ENCODE results near the gene SHLD1.

SHLD1 gene

DNA sequence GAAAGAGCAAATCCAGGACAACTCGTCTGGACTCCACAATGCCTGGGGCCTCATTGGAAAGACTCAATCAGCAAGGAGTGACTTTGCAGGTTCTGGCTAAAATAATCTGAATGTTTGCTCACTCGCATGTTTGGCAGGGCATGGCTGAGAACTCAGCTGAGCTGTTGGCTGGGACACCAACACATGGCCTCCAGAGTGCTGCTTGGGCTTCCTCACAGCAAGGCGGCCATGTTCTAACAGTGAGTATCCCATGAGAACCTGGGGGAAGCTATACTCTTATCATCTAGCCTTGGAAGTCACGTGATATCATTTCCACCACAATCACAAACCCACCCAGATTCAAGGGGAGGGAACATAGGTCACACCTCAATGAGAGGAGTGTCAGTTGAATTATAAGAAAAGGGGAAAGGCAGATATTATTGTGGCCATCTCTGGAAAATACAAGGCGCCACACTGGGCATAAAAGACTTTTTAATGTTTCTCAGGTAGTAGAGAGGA lies 23.1 kb upstream of the SHLD1 start:
- no peaks in the 10 kb centered on the region for H3K79me2 ChIP-seq (ENCODE audit: insufficient read depth, low read depth)
- H3K4me2 ChIP-seq, result no peak overlapping the region
- no peak overlapping the region for H2AFZ ChIP-seq (ENCODE audit: low read depth)

DNA sequence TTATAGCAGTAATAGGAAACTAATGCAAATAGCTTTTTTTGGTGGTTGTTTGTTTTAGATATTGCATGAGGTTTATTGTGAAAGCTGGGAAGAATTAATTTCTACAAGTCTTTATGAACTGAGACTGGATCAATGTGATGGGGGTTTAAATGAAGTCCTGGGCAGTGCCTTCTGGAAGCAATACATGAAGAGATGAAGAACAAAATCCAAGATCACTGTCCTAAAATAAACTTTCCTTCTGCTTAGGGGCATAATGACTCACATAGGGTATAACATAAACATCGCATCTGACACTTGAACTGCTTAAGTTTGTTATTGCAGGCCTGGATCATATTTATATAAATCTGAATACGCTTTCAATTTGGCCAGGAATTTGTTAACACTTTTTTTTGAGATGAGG lies 20.9 kb upstream of the SHLD1 start:
- TF ChIP-seq, protein P1, sequence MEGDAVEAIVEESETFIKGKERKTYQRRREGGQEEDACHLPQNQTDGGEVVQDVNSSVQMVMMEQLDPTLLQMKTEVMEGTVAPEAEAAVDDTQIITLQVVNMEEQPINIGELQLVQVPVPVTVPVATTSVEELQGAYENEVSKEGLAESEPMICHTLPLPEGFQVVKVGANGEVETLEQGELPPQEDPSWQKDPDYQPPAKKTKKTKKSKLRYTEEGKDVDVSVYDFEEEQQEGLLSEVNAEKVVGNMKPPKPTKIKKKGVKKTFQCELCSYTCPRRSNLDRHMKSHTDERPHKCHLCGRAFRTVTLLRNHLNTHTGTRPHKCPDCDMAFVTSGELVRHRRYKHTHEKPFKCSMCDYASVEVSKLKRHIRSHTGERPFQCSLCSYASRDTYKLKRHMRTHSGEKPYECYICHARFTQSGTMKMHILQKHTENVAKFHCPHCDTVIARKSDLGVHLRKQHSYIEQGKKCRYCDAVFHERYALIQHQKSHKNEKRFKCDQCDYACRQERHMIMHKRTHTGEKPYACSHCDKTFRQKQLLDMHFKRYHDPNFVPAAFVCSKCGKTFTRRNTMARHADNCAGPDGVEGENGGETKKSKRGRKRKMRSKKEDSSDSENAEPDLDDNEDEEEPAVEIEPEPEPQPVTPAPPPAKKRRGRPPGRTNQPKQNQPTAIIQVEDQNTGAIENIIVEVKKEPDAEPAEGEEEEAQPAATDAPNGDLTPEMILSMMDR (conservative IDR thresholded peaks at IDR 0.05; ENCODE audit: low read depth, low read length), result no peak
- no peak overlapping the region for H3K4me2 ChIP-seq
- no peaks in the 10 kb centered on the region for H3K36me3 ChIP-seq (ENCODE audit: insufficient read depth)

More for the DNA sequence above, 23.1 kb upstream of the SHLD1 start:
- no peaks in the 10 kb centered on the region for H3K27me3 ChIP-seq (ENCODE audit: insufficient read depth, low read depth)
- H3K4me3 ChIP-seq (IDR thresholded peaks at IDR 0.05; ENCODE audit: insufficient read depth, low read depth, low read length), result no peak overlapping the region
- no peaks in the 10 kb centered on the region for H3K4me1 ChIP-seq (ENCODE audit: low read depth, poor library complexity, severe bottlenecking)
- TF ChIP-seq, protein P1 (conservative IDR thresholded peaks at IDR 0.05; ENCODE audit: low read depth, low read length), result no peak
- H3K36me3 ChIP-seq (ENCODE audit: insufficient read depth), result no peaks in the 10 kb centered on the region
- no peaks in the 10 kb centered on the region for H4K20me1 ChIP-seq (ENCODE audit: insufficient read depth)
- no peak overlapping the region for H3K27ac ChIP-seq
- no peak overlapping the region for H3K9ac ChIP-seq

DNA sequence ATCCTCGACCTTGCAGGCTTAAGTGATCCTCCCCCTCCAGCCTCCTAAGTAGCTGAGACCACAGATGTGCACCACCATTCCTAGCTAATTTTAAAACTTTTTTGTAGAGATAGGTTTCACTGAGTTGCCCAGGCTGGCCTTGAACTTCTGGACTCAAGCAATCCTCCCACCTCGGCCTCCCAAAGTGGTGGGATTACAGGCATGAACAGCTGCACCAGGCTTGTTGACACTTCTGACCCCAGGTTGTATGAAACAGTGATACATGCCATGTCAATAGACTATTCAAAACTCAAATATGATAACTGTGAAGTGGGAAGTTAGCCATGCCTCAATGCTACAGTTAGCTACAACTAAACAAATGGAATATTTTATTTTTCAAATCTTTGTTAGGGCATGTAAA lies 20.1 kb upstream of the SHLD1 start:
- no peak overlapping the region for H3K4me3 ChIP-seq (IDR thresholded peaks at IDR 0.05; ENCODE audit: insufficient read depth, low read depth, low read length)
- no peak overlapping the region for H3K9ac ChIP-seq
- no peak overlapping the region for H3K27ac ChIP-seq
- H2AFZ ChIP-seq (ENCODE audit: low read depth), result no peak overlapping the region
- H3K36me3 ChIP-seq (ENCODE audit: insufficient read depth), result no peaks in the 10 kb centered on the region
- no peaks in the 10 kb centered on the region for H4K20me1 ChIP-seq (ENCODE audit: insufficient read depth)
- H3K4me1 ChIP-seq (ENCODE audit: low read depth, poor library complexity, severe bottlenecking), result no peaks in the 10 kb centered on the region
- no peaks in the 10 kb centered on the region for H3K27me3 ChIP-seq (ENCODE audit: insufficient read depth, low read depth)
- no peaks in the 10 kb centered on the region for H3K79me2 ChIP-seq (ENCODE audit: insufficient read depth, low read depth)
- no peak overlapping the region for H3K4me2 ChIP-seq
- TF ChIP-seq, protein P1 (conservative IDR thresholded peaks at IDR 0.05; ENCODE audit: low read depth, low read length), result no peak

More for the DNA sequence above, 20.9 kb upstream of the SHLD1 start:
- H4K20me1 ChIP-seq (ENCODE audit: insufficient read depth), result no peaks in the 10 kb centered on the region
- no peaks in the 10 kb centered on the region for H3K27me3 ChIP-seq (ENCODE audit: insufficient read depth, low read depth)
- no peaks in the 10 kb centered on the region for H3K79me2 ChIP-seq (ENCODE audit: insufficient read depth, low read depth)
- H3K4me3 ChIP-seq (IDR thresholded peaks at IDR 0.05; ENCODE audit: insufficient read depth, low read depth, low read length), result no peak overlapping the region
- H3K27ac ChIP-seq, result no peak overlapping the region
- H3K4me1 ChIP-seq (ENCODE audit: low read depth, poor library complexity, severe bottlenecking), result no peaks in the 10 kb centered on the region
- H3K9ac ChIP-seq, result no peak overlapping the region
- H2AFZ ChIP-seq (ENCODE audit: low read depth), result no peak overlapping the region

DNA sequence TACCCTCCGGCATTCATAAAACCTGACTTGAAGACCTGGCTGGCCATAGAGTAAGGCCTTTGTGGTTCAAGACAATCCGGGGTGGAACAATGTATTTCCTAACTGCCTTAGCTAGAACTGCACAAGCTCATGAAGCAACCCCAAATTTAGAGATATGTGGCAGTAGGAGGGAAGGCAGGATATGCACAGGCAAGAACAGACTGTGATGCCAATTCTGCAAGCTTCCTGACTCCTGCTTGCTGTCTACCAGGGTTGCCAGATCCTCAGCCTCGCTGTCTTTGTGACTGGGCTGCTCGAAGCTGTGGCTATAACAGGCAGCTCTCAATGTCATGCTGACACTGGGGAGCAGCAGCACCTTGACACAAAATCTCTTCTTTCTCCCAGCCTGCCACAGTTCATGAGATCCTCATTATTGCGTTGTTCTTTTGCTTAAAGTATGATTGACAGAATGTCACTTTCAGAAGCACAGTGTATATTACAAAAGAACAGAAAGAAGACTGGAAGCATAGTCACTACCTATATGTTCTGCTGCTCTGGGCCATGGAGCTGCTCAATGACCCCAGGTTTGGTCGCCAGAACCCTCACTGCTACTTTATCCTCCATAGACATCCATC lies 18.3 kb upstream of the SHLD1 start:
- Histone ChIP-seq H3K79me2 (ENCODE audit: insufficient read depth, low read depth) (no peaks in the 10 kb centered on the region), H3K36me3 (ENCODE audit: insufficient read depth) (no peaks in the 10 kb centered on the region), H2AFZ (ENCODE audit: low read depth) (no peak overlapping the region), H4K20me1 (ENCODE audit: insufficient read depth) (no peaks in the 10 kb centered on the region), H3K27ac (no peak overlapping the region), H3K4me2 (no peak overlapping the region), H3K4me1 (ENCODE audit: low read depth, poor library complexity, severe bottlenecking) (no peaks in the 10 kb centered on the region), H3K27me3 (ENCODE audit: insufficient read depth, low read depth) (no peaks in the 10 kb centered on the region), H3K9ac (no peak overlapping the region), H3K4me3 (IDR thresholded peaks at IDR 0.05; ENCODE audit: insufficient read depth, low read depth, low read length) (no peak overlapping the region)
- TF ChIP-seq, protein P1 (conservative IDR thresholded peaks at IDR 0.05; ENCODE audit: low read depth, low read length), result no peak

Data from KMS-11 (cell line).